ENCODE results near the gene DMAC2L.
A peak's percentile ranks its signal among the peaks of the same experiment; 100 is the strongest.

The DMAC2L gene

DNA sequence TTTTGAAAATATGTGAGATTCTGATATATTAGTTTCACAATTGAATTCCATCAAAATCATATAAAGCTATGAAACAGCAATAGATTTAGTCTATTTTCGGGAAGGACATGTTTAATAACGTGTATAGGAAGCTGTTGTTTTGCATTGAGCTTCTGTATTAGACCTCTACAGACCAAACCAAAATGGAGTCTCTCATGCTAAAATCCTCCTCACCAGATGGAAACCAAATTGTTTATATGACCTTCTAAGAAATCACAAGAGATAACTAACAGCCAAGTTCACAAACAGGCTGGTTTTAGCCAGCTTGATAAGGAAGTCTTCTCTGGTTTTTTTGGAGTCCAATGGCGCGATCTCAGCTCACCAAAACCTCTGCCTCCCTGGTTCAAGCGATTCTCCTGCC lies 24.0 kb upstream of the DMAC2L start:
- H3K4me3 ChIP-seq (replicated peaks; ENCODE audit: low read depth, low read length), result no peak overlapping the region
- no peak for DNase-seq (ENCODE audit: low read depth)
- TF ChIP-seq, protein P1, sequence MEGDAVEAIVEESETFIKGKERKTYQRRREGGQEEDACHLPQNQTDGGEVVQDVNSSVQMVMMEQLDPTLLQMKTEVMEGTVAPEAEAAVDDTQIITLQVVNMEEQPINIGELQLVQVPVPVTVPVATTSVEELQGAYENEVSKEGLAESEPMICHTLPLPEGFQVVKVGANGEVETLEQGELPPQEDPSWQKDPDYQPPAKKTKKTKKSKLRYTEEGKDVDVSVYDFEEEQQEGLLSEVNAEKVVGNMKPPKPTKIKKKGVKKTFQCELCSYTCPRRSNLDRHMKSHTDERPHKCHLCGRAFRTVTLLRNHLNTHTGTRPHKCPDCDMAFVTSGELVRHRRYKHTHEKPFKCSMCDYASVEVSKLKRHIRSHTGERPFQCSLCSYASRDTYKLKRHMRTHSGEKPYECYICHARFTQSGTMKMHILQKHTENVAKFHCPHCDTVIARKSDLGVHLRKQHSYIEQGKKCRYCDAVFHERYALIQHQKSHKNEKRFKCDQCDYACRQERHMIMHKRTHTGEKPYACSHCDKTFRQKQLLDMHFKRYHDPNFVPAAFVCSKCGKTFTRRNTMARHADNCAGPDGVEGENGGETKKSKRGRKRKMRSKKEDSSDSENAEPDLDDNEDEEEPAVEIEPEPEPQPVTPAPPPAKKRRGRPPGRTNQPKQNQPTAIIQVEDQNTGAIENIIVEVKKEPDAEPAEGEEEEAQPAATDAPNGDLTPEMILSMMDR (IDR thresholded peaks at IDR 0.05; ENCODE audit: low read length, missing control alignments), result no peak

DNA sequence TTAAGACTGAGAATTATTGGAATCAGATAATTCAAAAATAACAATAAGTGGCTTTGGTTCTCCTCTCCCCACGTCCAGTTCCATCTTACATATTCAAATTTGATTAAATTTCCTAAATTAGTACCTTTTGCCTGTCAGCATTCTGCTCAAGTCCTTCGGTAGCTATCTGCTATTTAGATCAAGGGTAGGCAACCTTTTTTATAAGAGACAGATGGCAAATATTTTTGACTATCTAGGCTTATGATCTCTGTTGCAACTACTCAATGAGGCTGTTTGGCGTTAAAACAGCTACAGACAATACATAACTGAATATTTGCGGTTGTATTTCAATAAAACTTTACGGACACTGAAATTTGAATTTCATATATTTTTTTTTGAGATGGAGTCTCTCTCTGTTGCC lies 21.8 kb upstream of the DMAC2L start:
- DNase-seq (ENCODE audit: low read depth), result no peak

DNA sequence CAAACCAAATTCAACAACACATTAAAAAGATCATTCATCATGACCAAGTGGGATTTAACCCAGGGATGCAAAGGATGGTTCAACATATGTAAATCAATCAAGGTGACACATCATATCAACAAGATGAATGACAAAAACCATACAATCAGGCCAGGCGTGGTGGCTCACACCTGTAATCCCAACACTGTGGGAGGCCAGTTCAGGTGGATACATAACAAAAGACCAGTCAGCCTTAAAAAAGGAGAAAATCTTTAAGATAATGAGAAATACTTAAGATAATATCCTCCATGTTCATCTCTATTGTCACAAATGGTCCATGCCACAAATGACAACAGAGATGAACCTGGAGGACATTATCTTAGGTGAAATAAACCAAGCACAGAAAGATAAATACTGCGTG lies 12.5 kb upstream of the DMAC2L start:
- TF ChIP-seq, protein P1 (IDR thresholded peaks at IDR 0.05; ENCODE audit: low read length, missing control alignments), result no peak
- no peak overlapping the region for H3K4me3 ChIP-seq (replicated peaks; ENCODE audit: low read depth, low read length)
- no peak for DNase-seq (ENCODE audit: low read depth)

More for the DNA sequence above, 21.8 kb upstream of the DMAC2L start:
- H3K4me3 ChIP-seq (replicated peaks; ENCODE audit: low read depth, low read length), result no peak overlapping the region
- TF ChIP-seq, protein P1 (IDR thresholded peaks at IDR 0.05; ENCODE audit: low read length, missing control alignments), result no peak

DNA sequence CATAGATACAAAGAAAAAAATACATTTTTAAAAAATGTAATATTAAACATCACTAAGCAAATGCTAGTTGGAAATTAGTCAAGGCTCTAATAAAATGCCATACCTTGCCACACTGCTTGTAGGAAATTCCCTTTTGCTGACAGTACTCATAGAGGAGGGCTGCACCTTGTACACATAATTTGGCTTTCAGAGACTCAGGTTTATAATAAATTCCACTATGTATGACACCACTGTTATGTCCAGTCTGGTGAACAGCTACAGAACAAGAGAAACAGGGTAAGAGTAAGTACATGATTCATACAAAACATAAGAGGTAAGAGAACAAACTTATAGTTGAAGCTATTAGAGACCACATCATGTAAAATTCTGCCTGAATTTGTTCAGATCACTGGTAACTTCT lies 10.2 kb upstream of the DMAC2L start:
- TF ChIP-seq, protein P1 (IDR thresholded peaks at IDR 0.05; ENCODE audit: low read length, missing control alignments), result no peak
- DNase-seq (ENCODE audit: low read depth), result no peak
- H3K4me3 ChIP-seq (replicated peaks; ENCODE audit: low read depth, low read length), result no peak overlapping the region

DNA sequence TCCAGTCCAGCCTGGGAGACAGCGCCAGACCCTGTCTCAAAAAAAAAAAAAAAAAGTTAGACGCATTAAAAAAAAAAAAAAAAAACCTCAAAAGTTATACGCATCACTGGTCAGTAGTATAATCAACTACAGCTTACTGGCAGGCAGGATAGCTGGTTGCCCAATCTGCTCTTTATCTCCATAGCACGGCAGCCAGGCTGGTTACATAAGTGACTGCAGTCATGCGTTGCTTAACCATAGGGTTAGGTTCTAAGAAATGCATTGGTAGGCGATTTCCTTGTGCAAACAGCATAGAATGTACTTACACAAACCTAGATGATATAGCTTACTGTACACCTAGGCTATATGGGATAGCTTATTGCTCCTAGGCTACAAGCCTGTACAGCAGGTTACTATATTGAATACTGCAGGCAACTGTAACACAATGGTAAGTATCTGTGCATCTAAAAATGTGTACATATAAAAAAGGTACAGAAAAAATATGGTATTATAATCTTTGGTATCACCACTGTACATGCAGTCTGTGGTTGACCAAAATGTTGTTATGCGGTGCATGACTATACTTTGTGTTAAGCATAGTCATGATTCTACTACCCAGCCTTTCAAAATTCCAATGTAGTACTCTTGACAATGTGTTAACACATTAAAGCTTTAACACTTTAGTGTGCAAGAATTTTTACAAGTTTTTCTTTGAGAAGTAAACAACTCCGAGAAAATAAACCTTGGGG lies 8.2 kb upstream of the DMAC2L start:
- TF ChIP-seq, protein P1 (IDR thresholded peaks at IDR 0.05; ENCODE audit: low read length, missing control alignments), result no peak
- DNase-seq (ENCODE audit: low read depth), result peak; percentile 64
- no peak overlapping the region for H3K4me3 ChIP-seq (replicated peaks; ENCODE audit: low read depth, low read length)

DNA sequence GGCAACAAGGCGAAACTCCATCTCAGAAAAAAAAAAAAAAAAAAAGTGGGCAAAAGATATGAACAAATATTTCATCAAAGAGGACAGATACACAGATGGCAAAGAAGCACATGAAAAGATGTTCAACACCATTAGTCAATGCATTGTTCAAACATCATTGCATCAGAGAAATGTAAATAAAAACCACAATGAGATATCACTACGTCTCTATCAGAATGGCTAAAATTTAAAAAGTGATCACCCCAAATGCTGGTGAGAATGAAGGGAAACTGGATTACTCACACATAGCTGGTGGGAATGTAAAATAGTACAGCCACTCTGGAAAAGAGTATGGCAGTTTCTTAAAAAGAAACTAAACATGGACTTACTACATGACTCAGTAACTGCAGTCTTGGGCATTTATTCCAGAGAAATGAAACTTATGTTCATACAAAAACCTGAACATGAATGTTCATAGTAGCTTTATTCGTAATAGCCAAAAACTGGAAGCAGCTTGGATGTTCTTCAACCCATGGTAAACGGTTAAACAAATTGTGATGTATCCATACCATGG lies 3.7 kb upstream of the DMAC2L start:
- no peak for DNase-seq (ENCODE audit: low read depth)
- TF ChIP-seq, protein P1 (IDR thresholded peaks at IDR 0.05; ENCODE audit: low read length, missing control alignments), result no peak
- no peak overlapping the region for H3K4me3 ChIP-seq (replicated peaks; ENCODE audit: low read depth, low read length)

DNA sequence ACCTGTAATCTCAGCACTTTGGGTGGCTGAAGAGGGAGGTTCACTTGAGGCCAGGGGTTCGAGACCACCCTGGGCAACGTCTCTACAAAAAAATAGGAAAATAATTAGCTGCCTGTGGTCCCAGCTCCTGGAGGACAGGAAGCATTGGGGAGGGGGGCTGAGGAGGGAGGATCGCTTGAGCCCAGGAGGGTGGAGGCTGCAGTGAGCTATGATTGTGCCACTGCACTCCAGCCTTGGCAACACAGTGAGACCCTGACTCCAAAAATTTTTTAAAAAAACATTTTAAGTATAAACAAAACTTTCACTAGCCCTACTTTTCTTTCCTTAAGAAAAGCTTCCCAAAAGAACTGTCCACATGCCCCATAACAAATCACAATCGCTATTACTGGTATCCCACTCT lies 1.7 kb upstream of the DMAC2L start:
- no peak overlapping the region for H3K4me3 ChIP-seq (replicated peaks; ENCODE audit: low read depth, low read length)
- TF ChIP-seq, protein P1 (IDR thresholded peaks at IDR 0.05; ENCODE audit: low read length, missing control alignments), result no peak
- no peak for DNase-seq (ENCODE audit: low read depth)
